Measurements from ENCODE around the gene ELK4. TPM values are rescaled to one million over a fixed set of nuclear protein-coding genes. Genes with fewer than 3 reads are reported as not detected.

ELK4 gene
- total and polyA plus RNA-seq, 2 of the 8 experiments (the other 6 are each of a cell fraction or from before 2014, with no cell fraction given): 2.9 to 26.3 TPM

- TF ChIP-seq CHD7 (IDR thresholded peaks at IDR 0.05; ENCODE audit: insufficient replicate concordance, low read length) (no peak), TCF12 (IDR thresholded peaks at IDR 0.05; ENCODE audit: low read depth, low read length) (no peak), NANOG (IDR thresholded peaks at IDR 0.05; ENCODE audit: insufficient read depth, low read depth, low read length, poor library complexity, severe bottlenecking) (no peak), SIRT6 (IDR thresholded peaks at IDR 0.05; ENCODE audit: low read length) (no peak)
These were observed 51.0 kb downstream of the ELK4 start (continued) for GRCh38 chr1:205580923-205581180.
